T-helper 9 cell (primary cell): ENCODE data around the gene ZKSCAN5.

Experiments
- DNase-seq: peaks from one replicate; pipeline ENCODE4 v3.0.0-alpha.2; 2020
- total RNA-seq, 2 donors: gene quantifications; one replicate each; lab custom pipeline; 2026; lab: John Stamatoyannopoulos, UW

The ZKSCAN5 gene
- 16.4 to 42.0 reads per million in 2 donors for total RNA-seq

- DNase-seq = peak; percentile 97
Measured at GRCh38 chr7:99504603-99505323, at the start of gene ZKSCAN5. Gene ZKSCAN5, plus strand, starts transcription at chr7:99504662. Its CDS starts 1,383 bp downstream, at chr7:99506045.

GRCh38 chr7:99455874-99456273 is 48.6 kb upstream of the ZKSCAN5 start:
- no peak for DNase-seq

- DNase-seq = no peak
Measured at GRCh38 chr7:99456288-99456687, 48.2 kb upstream of the ZKSCAN5 start.

DNA sequence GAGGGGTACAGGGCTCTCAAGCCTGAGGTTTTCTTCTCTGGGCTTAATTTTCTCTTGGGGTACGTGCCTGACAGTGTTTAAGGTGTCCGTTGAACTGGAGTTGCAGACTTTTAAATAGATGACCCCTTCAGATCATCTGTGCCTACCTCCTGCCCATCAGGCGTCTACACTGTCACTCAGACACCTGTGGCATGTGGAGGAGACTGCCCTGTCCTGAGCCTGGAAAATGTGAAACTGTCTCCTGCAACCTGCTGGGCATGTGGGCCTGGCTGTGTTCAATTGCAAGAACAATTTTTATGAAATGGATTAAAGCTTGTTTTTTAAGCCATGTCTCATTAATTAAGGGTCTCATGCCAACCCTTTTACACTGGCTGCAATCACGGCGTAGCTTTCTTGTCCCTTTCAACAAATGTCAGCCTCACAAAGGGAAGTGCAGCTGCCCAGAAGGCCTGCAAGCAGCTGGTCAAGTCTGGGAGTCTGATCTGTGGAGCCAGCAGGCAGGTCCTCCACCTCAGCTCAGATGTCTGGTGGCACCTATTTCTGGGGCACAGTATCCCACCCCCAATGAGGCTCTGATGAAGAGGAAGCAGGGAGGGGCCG is 47.3 kb upstream of the ZKSCAN5 start:
- no peak for DNase-seq

- no peak for DNase-seq
Measured at GRCh38 chr7:99457650-99458493, 46.6 kb upstream of the ZKSCAN5 start.

- DNase-seq = no peak
Measured at GRCh38 chr7:99459087-99459486, 45.4 kb upstream of the ZKSCAN5 start.

DNA sequence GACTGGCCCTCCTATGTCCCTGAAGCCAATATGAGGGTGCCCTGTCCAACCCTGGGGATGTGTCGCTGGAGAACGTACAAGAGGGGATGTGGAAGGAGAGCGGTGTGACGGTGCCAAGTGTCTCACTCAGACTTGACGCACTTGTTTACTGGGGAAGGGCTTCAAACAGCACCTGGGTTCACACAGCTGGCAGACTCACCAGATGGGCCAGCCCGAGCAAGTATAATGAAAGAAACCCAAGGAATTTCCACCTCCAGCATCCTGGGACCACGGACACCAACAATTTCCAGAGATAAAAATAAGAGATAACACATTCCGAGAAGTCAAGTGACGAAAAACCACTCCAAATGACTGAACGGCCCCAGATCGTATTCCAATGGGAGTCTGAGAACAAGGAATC is 43.8 kb upstream of the ZKSCAN5 start:
- DNase-seq = no peak

DNA sequence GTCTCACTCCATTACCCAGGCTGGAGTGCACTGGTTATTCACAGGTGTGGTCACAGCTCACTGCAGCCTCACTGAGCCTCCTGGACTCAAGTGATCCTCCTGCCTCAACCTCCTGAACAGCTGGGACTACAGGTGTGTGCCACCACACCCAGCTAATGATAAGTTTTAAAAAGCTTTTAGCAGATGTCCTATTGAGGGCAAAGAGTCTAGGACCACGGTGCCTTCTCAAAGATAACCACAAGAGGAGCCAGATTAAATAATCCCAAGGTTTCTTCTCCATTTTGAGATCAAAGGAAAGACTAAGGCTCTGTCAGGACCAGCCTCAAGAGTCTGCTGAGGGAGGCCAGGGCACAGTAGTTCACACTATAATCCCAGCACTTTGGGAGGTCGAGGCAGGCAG is 43.2 kb upstream of the ZKSCAN5 start:
- DNase-seq = no peak

DNA sequence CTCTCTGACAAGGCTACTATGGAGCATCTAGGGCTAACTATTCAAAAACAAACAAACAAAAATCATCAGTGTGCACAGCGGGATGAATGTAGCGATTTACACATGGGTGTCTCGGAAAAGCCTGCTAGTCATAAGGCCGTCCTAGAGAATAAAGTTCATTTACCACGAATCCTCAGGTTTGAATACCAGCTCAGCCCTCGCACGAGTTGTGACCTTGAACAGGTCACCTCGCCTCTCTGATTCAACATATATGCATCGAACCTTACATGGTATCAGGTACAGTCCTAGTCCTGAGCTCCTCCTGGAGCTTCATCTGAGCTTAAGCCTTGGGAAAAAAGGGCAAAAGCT is 39.1 kb upstream of the ZKSCAN5 start:
- no peak for DNase-seq

- no peak for DNase-seq
Measured at GRCh38 chr7:99468336-99468918, 36.0 kb upstream of the ZKSCAN5 start.

DNA sequence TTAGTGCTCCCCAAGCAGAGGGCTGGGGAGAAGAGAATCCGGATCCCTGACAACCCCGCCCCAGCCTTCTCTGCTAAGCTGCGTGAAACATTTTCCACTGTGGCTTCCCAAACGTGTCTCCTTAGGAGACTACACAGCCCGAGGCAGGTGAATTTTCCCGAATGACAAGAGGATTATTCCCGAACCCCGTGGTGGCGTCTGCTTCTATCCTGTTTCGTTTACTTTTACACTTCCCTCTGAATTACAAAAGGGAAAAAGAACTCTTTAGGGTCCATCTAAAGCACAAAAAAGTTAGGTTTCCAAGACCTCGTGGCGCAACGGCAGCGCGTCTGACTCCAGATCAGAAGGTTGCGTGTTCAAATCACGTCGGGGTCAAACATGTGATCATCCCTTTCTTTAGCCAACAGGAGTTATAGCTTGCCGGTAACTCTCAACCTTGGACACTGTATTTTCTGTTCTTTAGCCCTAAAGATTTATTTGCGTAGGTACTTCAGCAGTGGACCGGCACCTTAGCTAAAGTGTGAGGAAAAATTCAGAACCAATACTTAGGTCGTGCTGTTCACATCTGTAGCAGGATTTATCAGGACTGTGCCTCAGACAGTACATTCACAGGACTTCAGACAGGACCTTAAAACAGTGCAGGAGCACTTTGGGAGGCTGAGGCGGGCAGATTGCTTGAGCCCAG is 34.9 kb upstream of the ZKSCAN5 start:
- no peak for DNase-seq

DNA sequence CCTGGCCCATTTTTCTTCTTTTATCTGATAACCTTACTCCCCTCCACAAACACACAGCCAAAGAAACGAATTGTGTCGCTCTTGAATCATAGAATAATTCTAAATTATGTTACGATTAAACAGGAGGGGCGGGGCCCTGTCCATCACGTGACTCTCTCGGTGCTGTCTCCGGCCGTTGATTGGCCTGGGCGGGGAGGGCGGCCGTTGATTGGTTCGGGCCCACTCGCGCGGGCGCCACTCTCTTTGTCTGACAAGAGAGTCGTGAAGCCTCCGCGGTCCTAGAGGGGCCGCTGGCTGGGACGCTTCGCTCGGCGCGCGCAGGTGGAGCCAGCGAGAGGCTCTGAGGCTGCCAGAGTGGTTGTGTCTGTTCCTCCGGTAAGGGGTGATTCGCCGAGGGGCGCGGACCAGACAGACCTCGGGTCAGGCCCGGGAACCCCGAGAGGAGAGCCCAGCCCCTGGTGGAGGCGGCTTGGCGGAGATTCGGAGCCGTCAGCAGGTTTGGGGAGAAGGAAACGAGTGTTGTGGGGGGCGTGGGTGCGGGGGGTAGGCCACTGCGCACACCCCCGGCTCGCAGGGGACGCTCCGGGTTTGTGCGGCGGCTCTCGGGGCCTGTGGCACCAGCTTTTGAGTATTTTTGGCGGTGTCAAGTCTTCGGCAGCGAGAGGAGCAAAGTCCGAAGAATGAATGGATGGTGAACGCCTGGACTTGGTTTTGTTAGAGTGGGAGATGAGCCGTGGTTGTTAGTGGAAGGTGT is 31.7 kb upstream of the ZKSCAN5 start, which contains the start of gene ZNF789:
ZNF789 (plus strand) TSS at position 330 of the 754 bp plus-strand sequence. CDS start 3,567 bp downstream, outside the sequence.
- DNase-seq = peak; percentile 97

GRCh38 chr7:99473315-99473596 is 31.2 kb upstream of the ZKSCAN5 start:
- DNase-seq = no peak

DNA sequence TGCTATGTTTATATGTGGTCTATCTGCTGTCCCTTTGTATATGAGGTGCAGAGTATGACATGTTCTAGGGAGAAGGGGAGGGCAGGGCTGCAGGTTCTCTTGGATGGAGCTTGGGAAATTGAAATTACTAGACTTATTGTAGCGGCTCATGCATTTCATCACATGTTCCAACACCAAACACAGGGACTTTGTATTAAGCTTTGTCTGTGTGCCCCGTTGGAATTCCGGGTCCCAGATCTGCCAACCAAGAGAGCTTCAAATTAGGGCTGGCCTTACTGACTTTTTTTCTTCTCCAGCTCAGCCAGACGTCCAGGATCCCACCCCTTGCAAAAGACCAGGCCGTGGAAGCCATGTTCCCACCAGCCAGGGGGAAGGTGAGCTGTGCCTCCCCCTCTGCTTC is 28.4 kb upstream of the ZKSCAN5 start:
- no peak for DNase-seq

GRCh38 chr7:99478464-99479440 is 25.7 kb upstream of the ZKSCAN5 start:
- no peak for DNase-seq

- DNase-seq = no peak
Measured at GRCh38 chr7:99485094-99485493, 19.4 kb upstream of the ZKSCAN5 start.

- DNase-seq = no peak
Measured at GRCh38 chr7:99489235-99489634, 15.2 kb upstream of the ZKSCAN5 start.

DNA sequence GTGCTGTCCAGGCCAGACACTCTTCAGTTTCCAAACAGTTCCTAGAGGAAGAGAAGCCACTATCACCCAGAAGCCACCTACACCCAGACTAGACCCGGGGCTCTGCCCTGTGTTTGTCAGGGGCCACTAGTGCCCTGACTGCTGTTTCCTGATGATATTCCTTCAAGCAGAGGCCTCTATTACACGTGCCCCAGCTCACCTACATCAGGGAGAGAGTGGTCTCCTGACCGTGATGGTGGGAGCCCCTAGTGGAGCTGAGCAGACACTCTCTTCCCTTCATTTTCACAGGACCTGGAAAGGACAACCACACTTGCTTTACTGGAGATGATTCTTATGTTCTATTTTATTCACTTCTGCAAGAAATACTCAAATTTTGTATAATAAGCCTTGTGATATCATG is 13.6 kb upstream of the ZKSCAN5 start:
- no peak for DNase-seq

- no peak for DNase-seq
Measured at GRCh38 chr7:99493823-99494222, 10.6 kb upstream of the ZKSCAN5 start.

GRCh38 chr7:99497766-99498545 is 6.5 kb upstream of the ZKSCAN5 start:
- no peak for DNase-seq
